OCI-LY7 (cell line): ENCODE measurements around the gene GPC3.
"Not testable (repeated sequence)": the region's sequence is repeated elsewhere in the genome, so short reads cannot be mapped to it uniquely, and the experiment has no call there.

ENCODE experiments used
- CTCF ChIP-seq: fragments of 200-600 bp; sonication (generic); conservative IDR thresholded peaks from 2 replicates; pipeline ENCODE4 v1.5.1; 2014; ENCODE audit warnings: mild to moderate bottlenecking, antibody characterized with exemption, low read length, moderate library complexity, mixed read lengths
- EZH2phosphoT487 ChIP-seq: fragments of 200-600 bp; sonication (generic); IDR thresholded peaks from 2 replicates; pipeline ENCODE4 v1.6.1; 2018; ENCODE audit warnings: low read depth, borderline replicate concordance, mild to moderate bottlenecking, mixed run types, antibody characterized with exemption, low read length, moderate library complexity, mixed read lengths

DNA sequence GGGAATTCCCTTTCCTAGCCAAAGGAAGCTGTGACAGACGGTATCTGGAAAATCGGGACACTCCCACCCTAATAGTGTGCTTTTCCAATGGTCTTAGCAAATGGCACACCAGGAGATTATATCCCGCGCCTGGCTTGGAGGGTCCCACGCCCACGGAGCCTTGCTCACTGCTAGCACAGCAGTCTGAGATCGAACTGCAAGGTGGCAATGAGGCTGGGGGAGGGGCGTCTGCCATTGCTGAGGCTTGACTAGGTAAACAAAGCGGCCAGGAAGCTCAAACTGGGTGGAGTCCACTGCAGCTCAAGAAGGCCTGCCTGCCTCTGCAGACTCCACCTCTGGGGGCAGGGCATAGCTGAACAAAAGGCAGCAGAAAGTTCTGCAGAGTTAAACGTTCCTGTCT lies 364.0 kb downstream of the GPC3 start:
- TF ChIP-seq CTCF, EZH2phosphoT487: not testable (repeated sequence)
